EL (cell line): ENCODE results near the gene PYGM.

Experiments used
- DNase-seq: peaks from one replicate; pipeline ENCODE4 v3.0.0-alpha.2; 2016

The PYGM gene

DNA sequence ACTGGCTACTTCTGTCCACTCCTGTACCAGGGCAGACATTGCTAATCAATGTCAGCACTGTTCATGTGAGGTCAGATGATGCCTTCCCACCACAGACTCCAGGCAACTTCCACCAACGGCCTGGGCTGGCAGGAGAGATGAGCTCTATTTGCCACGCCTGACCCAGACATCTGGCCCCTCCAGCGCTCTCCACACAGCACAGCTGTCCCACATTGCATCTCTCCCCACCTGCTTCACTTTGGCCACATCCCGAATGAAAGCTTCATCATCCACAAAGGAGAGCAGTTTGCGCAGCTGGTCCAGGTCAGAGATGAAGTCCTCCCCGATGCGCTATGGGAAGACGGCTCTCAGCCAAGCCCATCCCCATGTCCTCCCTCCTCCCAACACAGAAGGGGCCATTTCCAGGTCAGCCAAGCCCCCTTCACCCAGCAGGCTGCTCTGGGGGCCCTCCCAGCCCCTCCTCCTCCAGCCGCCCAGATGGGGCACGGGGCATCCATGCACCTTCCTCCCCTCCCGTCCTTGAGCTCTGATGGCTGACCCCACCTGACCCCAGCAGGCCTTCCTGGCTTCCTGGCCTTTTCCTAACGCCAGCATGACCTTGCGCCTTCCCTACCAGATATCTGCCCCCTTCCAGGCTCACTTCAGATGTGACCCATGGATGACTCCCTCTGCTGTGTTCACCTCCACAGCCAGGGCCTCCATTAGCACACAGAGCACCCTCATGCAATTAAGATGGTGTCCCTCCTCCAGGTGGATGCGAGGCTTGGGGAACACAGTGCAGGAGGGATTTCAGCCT, 7.4 kb downstream of the PYGM start:
- no peak for DNase-seq

DNA sequence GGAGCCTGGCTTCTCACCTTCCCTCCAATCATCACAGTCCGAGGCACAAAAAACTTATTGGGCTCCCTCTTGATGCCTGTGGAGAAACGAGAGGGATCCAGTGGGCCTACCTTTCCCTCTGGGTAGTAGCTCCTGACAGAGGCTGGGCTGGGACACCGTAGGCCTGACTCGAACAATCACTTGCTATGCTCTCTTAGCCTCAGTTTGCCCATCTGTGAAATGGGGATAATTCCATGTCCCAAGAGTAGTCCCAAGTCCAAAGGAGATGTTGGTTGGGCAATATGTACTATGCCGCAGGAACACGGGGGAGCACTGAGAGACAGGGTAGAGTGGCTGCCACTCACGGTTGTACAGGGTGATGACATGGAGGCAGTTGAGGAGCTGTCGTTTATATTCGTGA, 8.2 kb downstream of the PYGM start:
- DNase-seq = no peak

DNA sequence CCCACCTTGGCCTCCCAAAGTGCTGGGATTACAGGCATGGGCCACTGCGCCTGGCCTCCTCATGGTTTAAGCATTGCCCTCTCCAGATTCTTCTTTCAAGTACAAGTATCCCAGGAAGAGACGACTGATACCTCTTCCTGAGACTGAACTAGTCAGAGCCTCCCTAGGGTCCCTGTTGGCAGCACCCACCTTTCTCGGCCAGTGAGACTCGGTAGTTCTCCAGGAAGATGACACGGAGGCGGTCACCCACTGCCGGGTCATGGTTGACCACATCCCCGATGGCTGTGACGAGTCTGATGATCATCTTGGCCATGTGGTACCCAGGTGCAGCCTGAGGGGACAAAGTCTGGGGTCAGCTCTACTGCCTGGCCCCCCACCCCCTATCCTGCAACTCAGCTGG, 8.6 kb downstream of the PYGM start:
- DNase-seq = no peak

DNA sequence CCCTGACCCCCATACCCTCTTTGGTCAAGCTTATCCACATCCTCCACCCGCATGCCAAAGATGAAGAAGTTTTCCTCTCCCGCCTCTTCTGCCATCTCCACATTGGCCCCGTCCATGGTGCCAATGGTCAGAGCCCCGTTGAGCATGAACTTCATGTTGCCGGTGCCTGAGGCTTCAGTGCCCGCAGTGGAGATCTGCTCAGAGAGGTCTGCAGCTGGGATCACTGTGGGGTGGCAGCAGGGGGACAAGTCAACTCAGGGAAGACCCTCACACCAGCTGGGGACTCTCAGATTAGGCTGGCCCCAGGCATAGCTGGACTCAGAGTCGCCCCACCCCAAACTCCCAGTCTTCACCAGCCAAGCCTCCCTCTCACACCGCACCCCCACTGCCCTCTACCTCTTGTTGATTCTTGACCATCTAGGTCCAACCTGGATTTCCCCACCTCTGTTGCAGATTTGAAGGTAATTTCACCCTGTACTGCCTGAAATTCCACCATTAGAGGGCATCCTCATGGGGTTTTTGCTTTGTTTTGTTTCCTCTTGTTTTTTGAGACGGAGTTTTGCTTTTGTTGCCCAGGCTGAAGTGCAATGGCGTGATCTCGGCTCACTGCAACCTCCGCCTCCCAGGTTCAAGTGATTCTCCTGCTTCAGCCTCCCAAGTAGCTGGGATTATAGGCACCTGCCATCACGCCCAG, 9.3 kb downstream of the PYGM start:
- no peak for DNase-seq

DNA sequence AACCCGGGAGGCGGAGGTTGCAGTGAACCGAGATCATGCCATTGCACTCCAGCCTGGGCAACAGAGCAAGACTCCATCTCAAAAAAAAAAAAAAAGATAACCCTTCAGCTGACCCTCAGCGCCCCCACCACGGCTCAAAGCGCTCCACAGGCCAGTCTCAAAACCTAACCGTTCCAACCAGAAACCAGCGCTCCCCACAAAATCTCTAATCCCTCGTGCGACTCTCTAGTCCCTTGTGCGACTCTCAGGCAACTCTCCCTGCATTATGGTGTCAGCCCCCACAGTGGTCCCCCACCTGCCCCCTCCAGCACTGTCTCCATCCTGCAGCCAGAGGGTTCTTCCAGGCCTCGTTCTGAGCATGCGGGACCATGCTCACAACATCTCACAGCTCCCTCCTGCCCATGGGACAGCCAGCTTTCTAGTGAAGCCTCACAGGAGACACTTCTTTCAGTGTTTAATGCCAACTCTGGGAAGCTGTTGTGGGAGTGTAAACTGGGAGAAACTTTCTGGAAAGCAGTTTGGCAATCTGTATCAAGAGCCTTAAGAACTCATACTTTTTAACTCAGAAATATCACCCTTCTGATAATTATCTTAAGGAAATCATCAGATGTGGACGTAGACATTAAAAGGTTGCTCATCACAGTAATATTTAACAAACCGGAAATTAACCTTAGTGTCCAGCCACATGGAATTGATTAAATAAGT, 11.7 kb downstream of the PYGM start:
- peak; percentile 80 for DNase-seq

DNA sequence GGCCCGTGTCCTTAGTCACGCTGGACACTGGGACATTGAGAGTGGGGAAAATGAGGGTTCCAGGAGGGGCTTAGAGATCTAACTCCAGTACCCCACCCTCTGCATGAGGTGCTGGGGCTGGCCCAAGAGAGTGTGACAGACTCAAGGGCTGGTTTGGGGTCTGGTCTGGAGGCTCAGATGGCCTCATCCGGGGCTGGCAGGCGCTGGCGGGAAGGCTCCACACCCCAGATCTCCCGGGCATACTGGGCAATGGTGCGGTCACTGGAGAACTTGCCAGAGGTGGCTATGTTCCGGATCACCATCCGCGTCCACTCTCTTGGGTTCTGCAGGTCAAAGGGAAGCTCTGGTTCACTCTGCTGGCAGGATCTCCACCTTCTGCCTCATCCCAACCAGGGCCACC, 13.3 kb downstream of the PYGM start:
- no peak for DNase-seq

DNA sequence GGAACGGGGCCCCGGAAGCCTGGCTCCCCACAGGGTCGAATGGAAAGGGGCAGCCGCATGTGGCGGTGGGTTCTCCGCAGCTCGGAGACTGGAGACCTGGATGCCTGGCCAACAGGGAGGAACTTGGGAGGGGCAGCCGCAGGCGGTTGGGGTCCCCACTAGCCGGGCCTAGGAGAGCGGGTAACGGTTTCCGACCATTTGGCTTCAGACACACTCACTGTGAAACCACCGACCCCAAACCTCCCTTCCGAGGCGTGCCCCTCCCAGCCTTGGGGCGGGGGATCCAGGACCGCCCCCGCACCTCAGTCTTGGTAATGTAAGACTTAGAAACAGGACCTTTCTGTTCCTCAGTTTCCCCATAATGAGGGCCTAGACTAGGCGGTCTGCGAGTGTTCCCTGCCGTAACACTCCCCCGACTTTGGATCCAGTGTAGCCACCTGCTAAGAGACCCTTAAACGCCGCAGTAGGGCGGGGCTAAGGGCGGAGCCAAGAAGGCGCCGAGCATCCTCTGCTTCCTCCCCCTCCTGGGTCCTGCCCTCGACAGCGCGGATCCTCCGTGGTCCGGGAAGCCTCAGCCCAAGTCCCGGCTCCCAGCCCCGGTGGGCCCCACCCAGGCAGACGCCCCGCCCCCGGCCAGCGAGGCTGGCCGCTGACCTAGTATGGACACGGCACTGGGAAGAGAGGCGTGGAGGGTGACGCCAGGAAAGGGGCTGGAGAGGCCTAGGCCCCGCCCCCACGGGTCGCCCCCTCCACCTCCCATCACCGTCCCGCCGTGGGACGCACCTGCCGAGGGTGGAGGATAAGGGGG, 14.0 kb downstream of the PYGM start:
- DNase-seq = peak; percentile 59

DNA sequence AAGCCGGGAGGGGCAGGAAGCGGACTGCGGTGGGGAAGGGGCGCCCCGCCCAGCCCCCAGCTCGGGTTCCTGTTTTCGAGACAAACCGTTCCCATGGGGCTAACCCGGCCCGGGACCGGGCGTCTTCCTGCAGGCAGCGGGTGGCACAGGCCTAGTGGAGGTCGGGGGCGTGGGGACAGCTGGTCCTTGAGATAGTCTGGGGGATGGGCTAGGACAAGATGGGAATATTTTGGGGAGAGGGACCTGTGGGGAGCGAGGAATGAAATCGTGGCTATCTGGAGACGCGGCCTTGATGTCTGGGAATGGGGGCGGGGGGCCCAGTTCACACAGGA, 14.6 kb downstream of the PYGM start:
- no peak for DNase-seq

DNA sequence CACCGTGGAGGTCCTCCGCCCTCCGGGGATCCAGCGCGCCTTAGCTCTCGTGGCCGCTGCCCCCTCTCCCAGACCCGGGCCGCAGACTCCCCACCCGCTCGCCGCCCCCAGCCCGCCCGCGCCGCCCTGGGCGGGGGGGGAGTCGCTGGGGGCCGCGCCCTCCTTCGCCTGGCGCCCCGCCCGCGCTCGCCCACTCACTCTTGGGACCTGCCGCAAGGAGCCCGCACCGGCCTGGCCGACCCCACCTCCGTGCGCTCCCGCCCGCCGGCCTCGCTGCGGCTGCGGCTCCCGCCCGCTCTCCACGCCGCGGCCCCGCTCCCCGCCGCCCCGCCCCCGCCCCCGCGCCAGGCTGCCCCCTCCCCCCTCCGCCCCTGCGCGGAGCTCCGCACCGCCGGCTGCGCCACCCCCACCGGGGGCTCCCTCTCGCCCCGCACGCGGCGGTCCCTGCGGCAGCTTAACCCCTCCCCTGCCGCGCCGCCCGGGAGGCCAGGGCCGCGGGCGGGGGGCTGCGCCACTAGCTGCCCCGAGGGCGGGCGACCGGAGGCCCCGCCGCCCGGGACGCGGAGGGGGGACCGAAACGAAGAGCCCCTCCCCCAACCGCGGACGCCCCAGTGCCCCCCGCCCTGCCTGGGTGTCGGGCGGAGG, 15.1 kb downstream of the PYGM start:
- no peak for DNase-seq

DNA sequence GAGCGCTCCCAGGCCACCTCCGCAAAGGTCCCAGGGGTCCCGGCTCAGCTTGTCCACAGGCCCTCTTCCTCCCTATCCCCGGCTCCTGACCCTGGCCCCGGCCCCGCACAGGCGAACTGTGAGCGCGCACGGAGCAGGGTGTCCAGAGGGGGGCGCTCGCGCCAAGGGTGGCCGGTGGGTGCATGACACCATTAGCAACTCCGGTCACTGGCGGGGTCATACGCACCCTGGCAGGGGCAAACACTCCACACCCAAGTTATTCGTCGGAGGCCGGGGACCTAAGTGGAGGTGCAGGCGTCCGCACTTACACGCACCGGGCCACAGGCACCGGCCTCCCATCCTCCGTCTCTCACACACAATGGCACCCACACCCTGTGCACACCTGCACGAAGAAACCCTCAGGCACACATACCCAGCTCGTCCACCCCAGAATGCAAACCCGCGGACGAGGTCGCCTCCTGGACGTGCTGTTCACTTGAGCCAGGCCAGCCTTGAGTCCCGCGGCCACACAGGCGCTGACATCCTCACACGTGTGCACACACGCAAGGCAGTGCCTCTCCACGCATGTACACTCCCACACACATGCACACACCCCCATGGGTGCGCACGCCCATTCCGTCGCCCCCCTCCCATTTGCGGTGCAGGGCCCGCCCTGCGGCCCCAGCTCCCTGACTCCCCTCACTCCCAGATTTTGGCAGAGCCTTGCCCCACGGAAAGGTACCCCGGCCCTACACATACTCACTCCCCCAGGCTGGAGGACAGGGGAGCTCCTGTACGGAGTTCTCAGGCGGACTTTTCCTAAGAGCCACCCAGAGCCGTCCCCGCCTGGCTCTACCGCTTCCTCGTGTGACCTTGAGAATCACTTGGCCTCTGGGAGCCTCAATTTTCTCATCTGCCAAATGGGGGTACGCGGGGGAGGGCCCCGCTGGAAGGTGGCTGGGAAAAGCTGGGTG, 15.9 kb downstream of the PYGM start, which contains the start of gene RASGRP2:
TSS of gene RASGRP2 (minus strand) at position 552 of the 953 bp plus-strand sequence. CDS start 1,276 bp downstream, outside the sequence.
- DNase-seq = peak; percentile 37

DNA sequence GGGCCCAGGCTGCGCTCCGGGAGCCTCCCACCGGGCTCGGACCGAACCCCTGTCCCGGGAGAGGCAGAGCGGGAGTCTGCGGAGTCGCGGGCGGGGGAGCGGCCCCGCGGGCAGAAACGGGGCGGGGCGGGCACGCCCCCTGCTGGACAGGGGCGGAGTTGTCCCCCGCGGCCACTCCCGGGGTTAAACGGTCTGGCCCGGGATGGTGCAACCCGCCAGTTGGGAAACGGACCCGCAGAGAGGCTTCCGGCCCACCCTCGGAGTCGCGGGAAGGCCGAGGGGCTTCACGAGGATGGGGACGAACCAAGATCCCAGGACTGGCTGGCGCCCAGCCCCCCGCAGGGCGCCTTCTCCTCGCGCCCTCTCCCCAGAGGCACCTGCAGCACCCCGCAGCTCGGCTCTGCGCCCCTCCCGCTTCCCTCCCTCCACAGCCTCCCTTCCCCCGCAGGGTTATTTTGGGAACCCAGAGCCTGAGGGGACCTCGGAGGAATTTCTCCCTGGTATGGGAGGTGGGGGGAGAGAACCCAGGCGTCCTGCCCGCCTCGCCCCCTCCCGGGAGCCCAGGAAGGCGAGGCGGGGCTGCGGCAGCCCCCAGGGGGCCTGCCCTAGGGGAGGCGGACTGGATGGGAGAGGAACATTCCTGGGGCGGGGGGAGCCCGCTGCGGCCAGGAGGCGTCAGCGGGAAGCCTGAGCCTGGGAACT, 16.7 kb downstream of the PYGM start:
- DNase-seq = peak; percentile 52

DNA sequence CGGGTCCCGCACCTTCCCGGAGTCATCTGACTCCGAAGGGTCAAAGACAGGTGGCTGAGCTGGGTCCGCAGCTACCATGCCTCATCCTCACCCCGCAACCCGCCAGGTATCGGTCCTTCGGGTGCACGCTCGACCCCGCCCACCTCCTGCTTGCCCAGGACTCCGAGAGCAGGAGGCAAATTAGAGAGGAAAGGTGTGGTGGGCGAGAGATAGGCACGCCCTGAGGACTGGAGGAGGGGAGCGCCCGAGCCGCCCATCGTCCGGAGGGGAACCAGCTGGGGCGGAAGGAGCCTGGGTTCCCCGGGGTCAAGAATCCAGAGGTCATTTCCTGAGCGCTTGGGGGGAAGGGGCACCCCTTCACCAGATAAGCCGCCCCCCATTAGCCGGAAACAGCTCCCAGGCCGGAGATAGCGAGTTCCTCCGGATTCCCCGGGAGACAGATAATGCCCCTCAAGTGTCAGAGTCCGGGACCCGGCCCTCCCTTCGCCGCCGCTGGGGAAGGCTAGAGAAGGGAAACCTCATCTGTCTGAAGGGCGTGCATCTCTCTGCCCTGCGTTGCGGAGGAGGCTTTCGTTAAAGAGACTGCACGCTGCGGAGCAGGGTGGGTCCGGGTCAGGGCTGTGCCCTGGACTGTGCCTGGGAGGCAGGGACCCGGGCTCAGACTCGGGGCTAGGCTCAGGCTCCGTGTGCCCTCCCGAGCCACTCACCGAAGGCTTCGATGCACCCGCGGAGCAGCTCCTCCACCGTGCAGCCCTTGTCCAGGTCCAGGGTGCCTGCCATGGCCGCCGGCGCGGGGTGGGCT, 17.5 kb downstream of the PYGM start:
- peak; percentile 34 for DNase-seq

DNA sequence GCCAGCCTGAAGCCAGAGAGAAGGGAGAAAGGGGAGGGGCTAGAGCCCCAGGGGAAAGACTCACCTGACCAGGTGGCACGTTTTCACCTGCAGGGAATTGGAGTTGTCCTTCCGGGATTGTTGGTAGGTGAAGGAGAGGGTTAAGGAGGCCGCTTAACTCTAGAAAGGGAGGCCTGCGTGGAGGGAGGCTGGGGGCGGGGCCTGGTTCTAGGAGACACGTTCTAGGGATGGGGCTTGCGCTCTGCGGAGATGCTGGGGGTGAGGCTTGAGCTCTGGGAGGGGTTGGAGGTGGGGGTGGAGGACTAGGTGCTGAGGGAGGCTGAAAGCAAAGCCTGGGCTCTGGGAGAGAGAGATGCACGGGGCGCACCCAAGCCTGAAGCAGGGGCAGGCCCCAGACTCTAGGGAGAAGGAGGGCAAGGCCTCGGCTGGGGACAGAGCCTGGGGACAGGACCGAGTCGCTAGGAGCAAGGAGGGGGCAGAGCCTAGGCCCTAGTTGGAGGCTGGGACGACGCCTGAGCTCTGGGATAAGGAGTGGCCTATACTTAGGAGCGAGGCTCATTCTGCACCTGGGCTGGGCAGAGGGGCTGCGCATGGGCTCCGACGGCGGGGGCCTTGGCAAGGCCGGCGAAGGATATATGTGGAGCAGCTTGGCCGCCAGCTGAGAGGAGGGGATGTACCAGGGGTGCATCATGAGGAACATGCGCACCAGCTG, 18.2 kb downstream of the PYGM start:
- DNase-seq = no peak

DNA sequence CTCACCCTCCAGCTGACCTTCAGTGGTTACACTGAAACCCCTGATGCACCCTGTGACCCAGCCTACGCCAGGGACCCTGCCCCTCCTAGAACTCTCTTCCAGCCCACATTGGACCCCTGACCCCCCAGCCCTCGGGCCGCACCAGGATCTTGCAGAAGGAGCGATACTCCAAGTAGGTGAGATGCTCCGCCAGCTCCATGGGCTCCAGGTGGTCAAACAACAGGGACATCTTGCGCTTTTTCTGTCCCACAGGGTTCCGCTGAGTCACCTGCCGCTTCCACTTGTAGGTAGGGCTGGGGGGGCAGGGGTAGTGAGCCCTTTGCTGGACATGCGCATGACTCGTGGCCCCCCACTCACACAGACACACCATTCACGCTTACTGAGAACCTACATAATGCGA, 19.9 kb downstream of the PYGM start:
- DNase-seq = no peak

DNA sequence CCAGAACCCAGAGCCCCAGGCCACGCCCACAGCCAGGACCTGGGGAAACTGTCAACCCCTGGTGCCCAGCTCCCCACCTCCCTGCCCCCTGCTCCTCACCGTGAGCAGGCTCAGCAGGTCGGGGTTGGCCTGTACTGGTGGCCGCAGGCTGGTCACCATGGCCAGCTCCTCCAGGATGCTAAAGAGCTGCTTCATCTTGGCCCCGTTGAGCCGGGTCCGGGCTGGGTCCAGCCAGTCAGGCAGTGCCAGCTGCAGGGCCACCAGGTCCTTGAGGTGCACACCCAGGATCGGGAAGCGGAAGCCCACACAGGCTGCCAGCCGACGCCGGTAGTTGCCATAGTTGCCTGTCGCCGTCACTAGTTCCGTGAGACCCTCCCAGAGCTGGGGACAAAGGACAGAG, 23.1 kb downstream of the PYGM start:
- DNase-seq = no peak

DNA sequence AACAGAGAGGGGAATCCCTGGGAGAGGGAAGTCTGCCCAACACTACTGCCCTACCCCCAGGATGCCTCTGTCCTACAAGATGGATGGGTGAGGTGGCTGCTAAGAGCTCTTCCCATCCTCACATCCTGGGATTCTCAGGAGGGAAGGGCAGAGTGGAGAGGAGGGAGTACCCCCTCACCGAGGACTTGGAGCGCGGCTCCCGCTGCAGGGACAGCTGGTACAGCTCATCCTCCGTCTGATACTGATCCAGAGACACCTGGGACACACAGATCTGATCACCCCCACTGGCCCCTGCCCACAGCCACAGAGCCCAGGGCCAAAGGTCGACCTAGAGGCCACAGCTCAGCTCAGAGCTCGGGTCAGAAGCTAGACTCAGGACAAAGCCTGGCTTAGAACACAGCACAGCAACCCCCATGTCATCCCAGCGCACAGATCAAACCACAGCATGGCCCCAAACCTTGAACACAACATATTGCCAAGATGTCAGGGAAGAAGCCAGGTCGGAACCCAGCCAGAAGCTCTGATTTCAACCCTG, 24.0 kb downstream of the PYGM start:
- DNase-seq = no peak

DNA sequence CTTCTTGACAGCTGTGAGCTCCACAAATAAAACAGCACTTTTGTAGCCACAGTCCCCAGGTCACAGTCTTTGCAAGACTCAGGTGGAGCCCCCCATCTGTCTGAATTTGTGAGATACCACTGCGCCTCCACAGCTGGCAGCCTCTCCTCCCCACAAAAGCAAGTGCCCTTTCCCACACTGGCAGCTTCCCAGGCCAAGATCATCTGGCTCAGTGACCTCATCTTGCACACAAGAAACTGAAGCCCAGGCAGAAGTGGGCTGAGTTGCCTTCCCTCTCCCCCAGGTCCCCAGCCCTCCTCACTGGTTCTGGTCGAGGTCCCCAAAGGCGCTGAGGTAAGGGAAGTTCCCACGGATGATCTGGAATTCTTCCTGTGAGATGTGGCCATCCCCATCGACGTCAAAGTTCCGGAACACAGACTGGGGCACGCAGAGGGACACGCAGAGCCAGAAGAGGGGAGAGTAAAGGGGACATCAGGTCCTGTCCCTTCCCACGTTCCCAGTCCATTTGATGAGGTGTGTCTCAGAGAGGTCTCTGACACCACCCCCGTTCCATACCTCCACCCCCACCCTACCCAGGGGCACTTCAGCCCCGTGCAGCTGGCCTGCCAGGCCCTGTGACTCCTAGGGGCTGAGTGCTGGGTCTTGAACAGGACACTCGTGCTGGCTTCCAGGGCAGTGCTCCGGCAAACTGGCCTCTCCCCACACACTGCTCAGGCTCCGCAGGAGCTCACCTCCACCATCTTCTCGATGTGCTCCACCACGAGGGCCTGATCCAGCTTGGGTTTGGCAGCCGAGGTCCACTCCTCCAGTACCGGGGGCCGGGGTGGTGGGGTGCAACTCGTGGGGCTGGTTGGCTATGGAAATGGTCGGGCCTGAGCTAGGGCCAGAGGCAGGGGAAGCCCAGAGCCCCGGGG, 24.7 kb downstream of the PYGM start:
- DNase-seq = no peak

DNA sequence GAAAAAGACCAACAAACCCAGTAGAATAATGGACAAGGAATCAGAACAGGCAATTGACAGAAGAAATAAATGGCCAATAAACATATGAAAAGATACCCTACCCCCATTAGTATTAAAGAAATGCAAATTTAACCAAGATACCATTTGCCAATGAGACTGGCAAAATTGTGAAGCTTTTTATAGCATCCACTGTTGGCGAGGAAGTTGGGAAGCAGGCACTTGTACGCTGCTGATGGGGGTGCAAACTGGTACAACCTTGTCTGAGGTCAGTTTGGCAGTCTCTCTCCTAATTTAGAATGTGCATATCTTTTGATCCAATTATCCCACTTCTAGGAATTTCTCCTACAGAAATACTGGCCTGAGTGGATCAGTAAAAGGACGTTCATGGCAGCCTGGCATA, 28.2 kb downstream of the PYGM start:
- no peak for DNase-seq
